ENCODE results near the gene HDAC3.

HDAC3 gene

GRCh38 chr5:141637123-141637766 lies 596 bp upstream of the HDAC3 start (continued):
- TF ChIP-seq ZNF239 (tag by site-specific recombination; IDR thresholded peaks at IDR 0.05): no peak
- TF ChIP-seq, protein P1, sequence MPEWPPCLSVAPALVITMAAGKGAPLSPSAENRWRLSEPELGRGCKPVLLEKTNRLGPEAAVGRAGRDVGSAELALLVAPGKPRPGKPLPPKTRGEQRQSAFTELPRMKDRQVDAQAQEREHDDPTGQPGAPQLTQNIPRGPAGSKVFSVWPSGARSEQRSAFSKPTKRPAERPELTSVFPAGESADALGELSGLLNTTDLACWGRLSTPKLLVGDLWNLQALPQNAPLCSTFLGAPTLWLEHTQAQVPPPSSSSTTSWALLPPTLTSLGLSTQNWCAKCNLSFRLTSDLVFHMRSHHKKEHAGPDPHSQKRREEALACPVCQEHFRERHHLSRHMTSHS (tag by site-specific recombination; IDR thresholded peaks at IDR 0.05): no peak
- no peak for TF ChIP-seq ZNF148 (tag by site-specific recombination; IDR thresholded peaks at IDR 0.05; ENCODE audit: borderline replicate concordance)
- no peak; the same call in 1 of the 2 replicates for TF ChIP-seq ZNF24 (tag by site-specific recombination; IDR thresholded peaks at IDR 0.05)
- no peak for TF ChIP-seq ZNF629 (tag by site-specific recombination; IDR thresholded peaks at IDR 0.05)
- TF ChIP-seq SP7 (tag by site-specific recombination; IDR thresholded peaks at IDR 0.05): 0 out of 2 replicates have a peak, but pooled peaks have one; percentile 42
- no peak for TF ChIP-seq MEIS1 (CRISPR knock-in tag; IDR thresholded peaks at IDR 0.05; ENCODE audit: borderline replicate concordance)
- TF ChIP-seq, protein P2, sequence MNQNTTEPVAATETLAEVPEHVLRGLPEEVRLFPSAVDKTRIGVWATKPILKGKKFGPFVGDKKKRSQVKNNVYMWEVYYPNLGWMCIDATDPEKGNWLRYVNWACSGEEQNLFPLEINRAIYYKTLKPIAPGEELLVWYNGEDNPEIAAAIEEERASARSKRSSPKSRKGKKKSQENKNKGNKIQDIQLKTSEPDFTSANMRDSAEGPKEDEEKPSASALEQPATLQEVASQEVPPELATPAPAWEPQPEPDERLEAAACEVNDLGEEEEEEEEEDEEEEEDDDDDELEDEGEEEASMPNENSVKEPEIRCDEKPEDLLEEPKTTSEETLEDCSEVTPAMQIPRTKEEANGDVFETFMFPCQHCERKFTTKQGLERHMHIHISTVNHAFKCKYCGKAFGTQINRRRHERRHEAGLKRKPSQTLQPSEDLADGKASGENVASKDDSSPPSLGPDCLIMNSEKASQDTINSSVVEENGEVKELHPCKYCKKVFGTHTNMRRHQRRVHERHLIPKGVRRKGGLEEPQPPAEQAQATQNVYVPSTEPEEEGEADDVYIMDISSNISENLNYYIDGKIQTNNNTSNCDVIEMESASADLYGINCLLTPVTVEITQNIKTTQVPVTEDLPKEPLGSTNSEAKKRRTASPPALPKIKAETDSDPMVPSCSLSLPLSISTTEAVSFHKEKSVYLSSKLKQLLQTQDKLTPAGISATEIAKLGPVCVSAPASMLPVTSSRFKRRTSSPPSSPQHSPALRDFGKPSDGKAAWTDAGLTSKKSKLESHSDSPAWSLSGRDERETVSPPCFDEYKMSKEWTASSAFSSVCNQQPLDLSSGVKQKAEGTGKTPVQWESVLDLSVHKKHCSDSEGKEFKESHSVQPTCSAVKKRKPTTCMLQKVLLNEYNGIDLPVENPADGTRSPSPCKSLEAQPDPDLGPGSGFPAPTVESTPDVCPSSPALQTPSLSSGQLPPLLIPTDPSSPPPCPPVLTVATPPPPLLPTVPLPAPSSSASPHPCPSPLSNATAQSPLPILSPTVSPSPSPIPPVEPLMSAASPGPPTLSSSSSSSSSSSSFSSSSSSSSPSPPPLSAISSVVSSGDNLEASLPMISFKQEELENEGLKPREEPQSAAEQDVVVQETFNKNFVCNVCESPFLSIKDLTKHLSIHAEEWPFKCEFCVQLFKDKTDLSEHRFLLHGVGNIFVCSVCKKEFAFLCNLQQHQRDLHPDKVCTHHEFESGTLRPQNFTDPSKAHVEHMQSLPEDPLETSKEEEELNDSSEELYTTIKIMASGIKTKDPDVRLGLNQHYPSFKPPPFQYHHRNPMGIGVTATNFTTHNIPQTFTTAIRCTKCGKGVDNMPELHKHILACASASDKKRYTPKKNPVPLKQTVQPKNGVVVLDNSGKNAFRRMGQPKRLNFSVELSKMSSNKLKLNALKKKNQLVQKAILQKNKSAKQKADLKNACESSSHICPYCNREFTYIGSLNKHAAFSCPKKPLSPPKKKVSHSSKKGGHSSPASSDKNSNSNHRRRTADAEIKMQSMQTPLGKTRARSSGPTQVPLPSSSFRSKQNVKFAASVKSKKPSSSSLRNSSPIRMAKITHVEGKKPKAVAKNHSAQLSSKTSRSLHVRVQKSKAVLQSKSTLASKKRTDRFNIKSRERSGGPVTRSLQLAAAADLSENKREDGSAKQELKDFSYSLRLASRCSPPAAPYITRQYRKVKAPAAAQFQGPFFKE (tag by site-specific recombination; IDR thresholded peaks at IDR 0.05; ENCODE audit: borderline replicate concordance): no peak
- TF ChIP-seq ZNF10 (tag by site-specific recombination; IDR thresholded peaks at IDR 0.05): no peak
- no peak for TF ChIP-seq GFI1B (tag by site-specific recombination; IDR thresholded peaks at IDR 0.05)
- no peak for TF ChIP-seq ZNF549 (tag by site-specific recombination; IDR thresholded peaks at IDR 0.05)
- TF ChIP-seq, protein P3, sequence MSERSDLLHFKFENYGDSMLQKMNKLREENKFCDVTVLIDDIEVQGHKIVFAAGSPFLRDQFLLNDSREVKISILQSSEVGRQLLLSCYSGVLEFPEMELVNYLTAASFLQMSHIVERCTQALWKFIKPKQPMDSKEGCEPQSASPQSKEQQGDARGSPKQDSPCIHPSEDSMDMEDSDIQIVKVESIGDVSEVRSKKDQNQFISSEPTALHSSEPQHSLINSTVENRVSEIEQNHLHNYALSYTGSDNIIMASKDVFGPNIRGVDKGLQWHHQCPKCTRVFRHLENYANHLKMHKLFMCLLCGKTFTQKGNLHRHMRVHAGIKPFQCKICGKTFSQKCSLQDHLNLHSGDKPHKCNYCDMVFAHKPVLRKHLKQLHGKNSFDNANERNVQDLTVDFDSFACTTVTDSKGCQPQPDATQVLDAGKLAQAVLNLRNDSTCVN (tag by site-specific recombination; optimal IDR thresholded peaks at IDR 0.05): peak; percentile 93
- peak; percentile 82 for TF ChIP-seq ZNF341 (tag by site-specific recombination; IDR thresholded peaks at IDR 0.05; ENCODE audit: low read depth)
- no peak for TF ChIP-seq ZNF510 (tag by site-specific recombination; IDR thresholded peaks at IDR 0.05; ENCODE audit: insufficient replicate concordance)
- no peak for TF ChIP-seq ZNF155 (tag by site-specific recombination; IDR thresholded peaks at IDR 0.05)
- no peak for TF ChIP-seq ZNF843 (tag by site-specific recombination; IDR thresholded peaks at IDR 0.05)
- no peak for TF ChIP-seq HOXC10 (CRISPR knock-in tag; IDR thresholded peaks at IDR 0.05)
- TF ChIP-seq PBX3 (CRISPR knock-in tag; IDR thresholded peaks at IDR 0.05): no peak
- no peak for TF ChIP-seq ZNF311 (tag by site-specific recombination; IDR thresholded peaks at IDR 0.05; ENCODE audit: borderline replicate concordance)
- TF ChIP-seq, protein P4, sequence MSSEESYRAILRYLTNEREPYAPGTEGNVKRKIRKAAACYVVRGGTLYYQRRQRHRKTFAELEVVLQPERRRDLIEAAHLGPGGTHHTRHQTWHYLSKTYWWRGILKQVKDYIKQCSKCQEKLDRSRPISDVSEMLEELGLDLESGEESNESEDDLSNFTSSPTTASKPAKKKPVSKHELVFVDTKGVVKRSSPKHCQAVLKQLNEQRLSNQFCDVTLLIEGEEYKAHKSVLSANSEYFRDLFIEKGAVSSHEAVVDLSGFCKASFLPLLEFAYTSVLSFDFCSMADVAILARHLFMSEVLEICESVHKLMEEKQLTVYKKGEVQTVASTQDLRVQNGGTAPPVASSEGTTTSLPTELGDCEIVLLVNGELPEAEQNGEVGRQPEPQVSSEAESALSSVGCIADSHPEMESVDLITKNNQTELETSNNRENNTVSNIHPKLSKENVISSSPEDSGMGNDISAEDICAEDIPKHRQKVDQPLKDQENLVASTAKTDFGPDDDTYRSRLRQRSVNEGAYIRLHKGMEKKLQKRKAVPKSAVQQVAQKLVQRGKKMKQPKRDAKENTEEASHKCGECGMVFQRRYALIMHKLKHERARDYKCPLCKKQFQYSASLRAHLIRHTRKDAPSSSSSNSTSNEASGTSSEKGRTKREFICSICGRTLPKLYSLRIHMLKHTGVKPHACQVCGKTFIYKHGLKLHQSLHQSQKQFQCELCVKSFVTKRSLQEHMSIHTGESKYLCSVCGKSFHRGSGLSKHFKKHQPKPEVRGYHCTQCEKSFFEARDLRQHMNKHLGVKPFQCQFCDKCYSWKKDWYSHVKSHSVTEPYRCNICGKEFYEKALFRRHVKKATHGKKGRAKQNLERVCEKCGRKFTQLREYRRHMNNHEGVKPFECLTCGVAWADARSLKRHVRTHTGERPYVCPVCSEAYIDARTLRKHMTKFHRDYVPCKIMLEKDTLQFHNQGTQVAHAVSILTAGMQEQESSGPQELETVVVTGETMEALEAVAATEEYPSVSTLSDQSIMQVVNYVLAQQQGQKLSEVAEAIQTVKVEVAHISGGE (tag by site-specific recombination; conservative IDR thresholded peaks at IDR 0.05; ENCODE audit: low read depth): peak; percentile 86
- no peak for TF ChIP-seq KLF7 (tag by site-specific recombination; IDR thresholded peaks at IDR 0.05; ENCODE audit: borderline replicate concordance)
- no peak for TF ChIP-seq TCF7L2 (IDR thresholded peaks at IDR 0.05; ENCODE audit: borderline replicate concordance, low read depth, low read length)

Measured in HEK293 (cell line).